Thyroid gland (tissue), 4 donors: Measurements from ENCODE around the gene CILP. TPM values are rescaled to one million over a fixed set of nuclear protein-coding genes. Genes with fewer than 3 reads are reported as not detected.

ENCODE experiments used
- DNase-seq, 2 donors: peaks; one replicate each; pipeline ENCODE4 v3.0.0-alpha.2; 2019
- H3K27ac ChIP-seq, 3 donors: fragments of 200-600 bp; sonication (generic); 1 replicate in 2 of 3; 2 replicates in 1 of 3; pipeline ENCODE4 v1.5.1; 2016 to 2019; ENCODE audit warnings: mild to moderate bottlenecking in 1 of 3, moderate library complexity in 1 of 3
- H3K27me3 ChIP-seq: fragments of 200-600 bp; sonication (generic); one replicate; pipeline ENCODE4 v1.5.1; 2019
- H3K36me3 ChIP-seq, 2 donors: fragments of 200-600 bp; sonication (generic); one replicate each; pipeline ENCODE4 v1.5.1; 2016 to 2019
- H3K4me1 ChIP-seq, 2 donors: fragments of 200-600 bp; sonication (generic); one replicate each; pipeline ENCODE4 v1.5.1; 2017 to 2019
- H3K4me3 ChIP-seq, 3 donors: fragments of 200-600 bp; sonication (generic); replicated peaks in 1 of 3; 1 replicate in 2 of 3; 2 replicates in 1 of 3; pipeline ENCODE4 v1.5.1; 2016; ENCODE audit warnings: mild to moderate bottlenecking in 1 of 3
- H3K9me3 ChIP-seq: fragments of 200-600 bp; sonication (generic); one replicate; pipeline ENCODE4 v1.5.1; 2017
- POLR2A ChIP-seq, 2 donors: fragments of 450-650 bp; IDR thresholded peaks; one replicate each; pipeline ENCODE4 v1.6.1; 2017; ENCODE audit warnings: antibody characterized with exemption in 2 of 2, mild to moderate bottlenecking in 2 of 2, moderate library complexity in 1 of 2
- WGBS, 2 donors: methylation state at CpG; one replicate each; pipeline ENCODE4 v1.1.5; 2017; 5-methylcytosine and 5-hydroxymethylcytosine counted together
- intact Hi-C: fragments of 100-400 bp; cut with DNase I; formaldehyde crosslinking; loops from one replicate; pipeline ENCODE4 v1.15.1; 2023
- total RNA-seq, 4 donors: library from RNA; depleted of rRNA; stranded (reverse); fragments of >200 nt; gene quantifications; one replicate each; pipeline ENCODE4 v1.2.3, GENCODE V29; 2016
- TF ChIP-seq, protein P1 (sequence below), 6 experiments: fragments of 200-600 bp in 3 of 6; fragments of 450-650 bp in 3 of 6; sonication (generic) in 3 of 6; IDR thresholded peaks; one replicate each; pipeline ENCODE4 v1.5.1; 2016 to 2019; ENCODE audit warnings: antibody characterized with exemption in 6 of 6, mild to moderate bottlenecking in 2 of 6, inconsistent platforms in 1 of 6, moderate library complexity in 1 of 6

The CILP gene
- total RNA-seq, 4 donors from 2014 or later, result 2.1 to 17.6 (median 5.0) TPM

DNA sequence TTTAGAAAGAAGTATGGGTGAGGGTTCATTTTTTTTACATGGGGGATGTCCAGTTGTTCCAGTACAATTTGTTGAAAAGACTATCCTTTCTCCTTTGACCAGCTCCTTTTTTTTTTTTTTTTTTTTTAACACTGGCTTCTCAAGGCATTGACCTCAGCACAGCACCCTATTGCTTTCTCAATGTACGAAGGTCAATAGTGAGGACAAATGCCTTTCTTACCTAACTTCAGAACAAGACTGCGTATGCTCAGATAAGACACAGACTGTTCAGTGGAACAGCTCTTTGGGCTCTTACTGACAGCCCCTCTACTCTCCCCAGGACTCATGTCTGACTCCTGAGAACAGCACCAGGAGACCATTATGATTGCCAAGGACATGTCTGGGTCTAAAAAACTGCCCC, 10.4 kb upstream of the CILP start:
- no peak for DNase-seq
- 91 to 93% methylated on average over 2 of the region's 2 CpGs for WGBS, 2 donors
- Histone ChIP-seq H3K4me1 (no peaks in the 10 kb centered on the region), H3K9me3 (no peaks in the 10 kb centered on the region), H3K27ac (no peak overlapping the region), H3K27me3 (no peaks in the 10 kb centered on the region), H3K4me3 (no peak overlapping the region), H3K36me3 (no peaks in the 10 kb centered on the region)
- TF ChIP-seq POLR2A (IDR thresholded peaks at IDR 0.05), result no peak
- TF ChIP-seq, protein P1, sequence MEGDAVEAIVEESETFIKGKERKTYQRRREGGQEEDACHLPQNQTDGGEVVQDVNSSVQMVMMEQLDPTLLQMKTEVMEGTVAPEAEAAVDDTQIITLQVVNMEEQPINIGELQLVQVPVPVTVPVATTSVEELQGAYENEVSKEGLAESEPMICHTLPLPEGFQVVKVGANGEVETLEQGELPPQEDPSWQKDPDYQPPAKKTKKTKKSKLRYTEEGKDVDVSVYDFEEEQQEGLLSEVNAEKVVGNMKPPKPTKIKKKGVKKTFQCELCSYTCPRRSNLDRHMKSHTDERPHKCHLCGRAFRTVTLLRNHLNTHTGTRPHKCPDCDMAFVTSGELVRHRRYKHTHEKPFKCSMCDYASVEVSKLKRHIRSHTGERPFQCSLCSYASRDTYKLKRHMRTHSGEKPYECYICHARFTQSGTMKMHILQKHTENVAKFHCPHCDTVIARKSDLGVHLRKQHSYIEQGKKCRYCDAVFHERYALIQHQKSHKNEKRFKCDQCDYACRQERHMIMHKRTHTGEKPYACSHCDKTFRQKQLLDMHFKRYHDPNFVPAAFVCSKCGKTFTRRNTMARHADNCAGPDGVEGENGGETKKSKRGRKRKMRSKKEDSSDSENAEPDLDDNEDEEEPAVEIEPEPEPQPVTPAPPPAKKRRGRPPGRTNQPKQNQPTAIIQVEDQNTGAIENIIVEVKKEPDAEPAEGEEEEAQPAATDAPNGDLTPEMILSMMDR (IDR thresholded peaks at IDR 0.05), result no peak
- intact Hi-C loops, result no loop called here

DNA sequence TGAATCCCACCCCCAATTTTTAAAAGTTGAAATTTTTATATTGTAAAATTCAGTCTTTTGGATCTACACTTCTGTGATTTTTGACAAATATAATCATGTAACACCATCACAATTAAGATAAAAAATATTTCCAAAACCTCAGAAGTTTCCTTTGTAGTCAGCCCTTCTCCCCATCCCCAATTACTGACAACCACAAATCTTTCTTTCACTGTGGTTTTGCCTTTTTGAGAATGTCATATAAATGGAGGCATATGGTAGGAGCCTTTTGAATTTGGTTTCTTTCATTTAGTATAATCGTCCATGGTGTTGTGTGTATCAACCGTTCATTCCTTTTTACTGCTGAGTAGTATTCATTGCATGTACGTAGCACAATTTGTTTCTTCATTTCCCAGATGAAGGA, 7.9 kb upstream of the CILP start:
- Histone ChIP-seq H3K36me3 (no peaks in the 10 kb centered on the region), H3K27me3 (no peaks in the 10 kb centered on the region), H3K4me1 (no peaks in the 10 kb centered on the region), H3K4me3 (no peak overlapping the region), H3K9me3 (no peaks in the 10 kb centered on the region), H3K27ac (no peak overlapping the region)
- intact Hi-C loops, result no loop called here
- DNase-seq, result no peak
- 92 to 94% methylated on average over 3 of the region's 3 CpGs for WGBS, 2 donors
- TF ChIP-seq, protein P1 (IDR thresholded peaks at IDR 0.05), result no peak
- no peak for TF ChIP-seq POLR2A (IDR thresholded peaks at IDR 0.05)

DNA sequence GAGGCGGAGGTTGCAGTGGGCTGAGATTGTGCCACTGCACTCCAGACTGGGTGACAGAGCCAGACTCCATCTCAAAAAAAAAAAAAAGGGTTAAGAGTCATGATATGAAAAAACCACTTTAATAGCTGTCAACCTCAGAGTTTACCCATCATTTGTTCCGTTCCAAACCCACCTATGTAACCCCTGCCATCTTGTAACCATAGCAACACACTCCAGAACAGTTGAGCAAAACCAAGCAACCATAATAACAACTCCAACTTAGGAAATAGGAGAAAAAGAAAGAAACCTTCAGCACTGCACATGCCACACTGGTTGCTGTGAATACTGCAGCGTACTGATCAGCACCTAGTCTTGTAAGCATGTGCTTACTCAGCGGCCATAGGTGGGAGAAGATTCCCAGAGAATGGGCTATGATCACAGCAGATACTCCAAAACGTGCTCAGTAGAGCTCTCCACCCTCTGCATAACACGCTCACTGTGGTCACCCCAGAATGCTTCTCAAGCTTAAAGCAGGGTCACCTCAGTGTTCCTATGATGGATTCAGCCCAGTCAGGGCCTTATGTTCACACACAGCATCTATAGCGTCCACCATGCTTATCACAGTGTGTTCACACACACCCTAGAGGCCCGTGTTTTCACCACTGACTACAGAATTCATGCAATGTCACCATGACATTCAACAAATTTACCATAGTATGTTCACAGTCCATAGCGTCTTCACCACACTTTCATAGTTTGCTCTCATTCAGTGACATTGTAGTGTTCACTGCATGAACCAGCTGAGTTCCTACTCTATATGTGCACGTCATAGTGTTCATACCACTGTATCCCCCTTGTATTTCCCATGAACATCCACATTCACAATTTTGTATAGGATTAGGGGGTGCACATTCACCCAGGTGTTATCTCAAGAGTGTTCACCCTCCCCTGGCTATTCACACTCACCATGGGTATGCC, 6.5 kb upstream of the CILP start:
- intact Hi-C loops, result no loop called here
- TF ChIP-seq POLR2A (IDR thresholded peaks at IDR 0.05), result no peak
- WGBS, 2 donors, result 75 to 83% methylated on average over 10 of the region's 10 CpGs

DNA sequence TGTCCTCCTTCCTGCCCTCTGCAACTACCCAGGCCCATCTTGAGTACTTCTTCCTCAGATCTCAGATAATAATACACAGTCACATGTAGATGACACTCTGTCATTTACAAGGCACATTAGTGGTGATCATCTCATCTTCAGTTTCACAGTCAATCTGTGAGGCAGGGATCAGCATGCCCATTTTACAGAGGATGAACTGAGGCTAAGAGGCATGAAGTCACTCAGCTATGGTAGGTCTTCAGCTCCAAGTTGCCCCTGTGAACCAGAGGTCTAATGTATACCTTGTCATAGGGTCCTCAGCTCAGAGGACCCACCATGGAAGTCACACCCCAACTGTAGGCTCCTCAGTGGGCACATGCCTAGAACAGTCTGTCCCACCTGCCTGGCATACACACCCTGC, 4.2 kb upstream of the CILP start:
- no peak overlapping the region for H3K4me3 ChIP-seq
- H3K4me1 ChIP-seq, result peaks cover 16 to 19% of the 10 kb centered on the region in 2 donors
- H3K27me3 ChIP-seq, result no peaks in the 10 kb centered on the region
- intact Hi-C loops, result no loop called here
- H3K27ac ChIP-seq, result no peak overlapping the region
- TF ChIP-seq POLR2A (IDR thresholded peaks at IDR 0.05), result no peak
- TF ChIP-seq, protein P1 (IDR thresholded peaks at IDR 0.05), result no peak
- H3K36me3 ChIP-seq, result no peaks in the 10 kb centered on the region
- H3K9me3 ChIP-seq, result no peaks in the 10 kb centered on the region
- DNase-seq, result no peak

More for the DNA sequence above, 6.5 kb upstream of the CILP start:
- H3K9me3 ChIP-seq, result no peaks in the 10 kb centered on the region
- no peaks in the 10 kb centered on the region for H3K27me3 ChIP-seq
- no peaks in the 10 kb centered on the region for H3K36me3 ChIP-seq
- no peak overlapping the region for H3K27ac ChIP-seq
- no peak for DNase-seq
- no peaks in the 10 kb centered on the region for H3K4me1 ChIP-seq
- H3K4me3 ChIP-seq, result no peak overlapping the region

DNA sequence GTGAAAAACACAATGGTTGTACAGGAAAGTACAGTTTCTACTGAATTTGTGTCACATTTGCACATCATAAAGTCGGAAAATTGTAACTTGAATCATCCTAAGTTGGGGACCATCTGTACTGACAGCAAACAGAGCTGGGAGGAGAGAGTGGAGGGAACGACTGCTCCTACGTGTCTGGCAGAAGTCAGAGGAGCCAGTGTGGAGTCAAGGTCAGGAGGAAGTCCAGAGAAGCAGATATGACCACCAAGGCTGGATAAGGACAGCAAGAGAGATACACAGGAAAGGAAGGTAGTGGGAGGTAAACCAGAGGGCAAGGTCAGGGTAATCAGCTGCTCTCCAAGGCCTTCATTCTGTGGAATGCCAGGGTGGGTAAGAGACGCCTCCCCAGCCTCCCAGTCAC, 2.7 kb upstream of the CILP start:
- 83 to 90% methylated on average over 4 of the region's 4 CpGs for WGBS, 2 donors
- H3K27ac ChIP-seq, result no peak overlapping the region
- no peaks in the 10 kb centered on the region for H3K9me3 ChIP-seq
- DNase-seq, result no peak
- no peak for TF ChIP-seq POLR2A (IDR thresholded peaks at IDR 0.05)
- TF ChIP-seq, protein P1 (IDR thresholded peaks at IDR 0.05), result no peak
- intact Hi-C loops, result no loop called here
- H3K4me3 ChIP-seq, result no peak overlapping the region
- no peaks in the 10 kb centered on the region for H3K36me3 ChIP-seq
- peaks cover 26 to 34% of the 10 kb centered on the region in 2 donors for H3K4me1 ChIP-seq
- H3K27me3 ChIP-seq, result no peaks in the 10 kb centered on the region
